K562 (cell line): ENCODE measurements around the gene LMBR1L. TPM values are rescaled to one million over a fixed set of nuclear protein-coding genes. Genes with fewer than 3 reads are reported as not detected.

ENCODE experiments used
- CBFA2T3 ChIP-seq: fragments of 450-650 bp; IDR thresholded peaks from 2 replicates; pipeline ENCODE4 v1.6.1; 2017
- CBX3 ChIP-seq, 2 experiments: IDR thresholded peaks; 1 replicate in 1 of 2; 2 replicates in 1 of 2; pipeline ENCODE4 v1.6.1; 2012; ENCODE audit warnings: inconsistent platforms in 2 of 2, low read length in 2 of 2, borderline replicate concordance in 1 of 2, control low read depth in 1 of 2
- CEBPG ChIP-seq, 3 experiments: fragments of 200-800 bp in 1 of 3; sonication (Bioruptor generic) in 1 of 3; sonication (generic) in 1 of 3; formaldehyde crosslinking in 1 of 3; IDR thresholded peaks in 2 of 3; conservative IDR thresholded peaks in 1 of 3; 2 replicates each; pipeline versions ENCODE4 v1.6.1 to v1.8.0; 2016 to 2022; ENCODE audit warnings: missing compliant biosample characterization in 2 of 3, missing genetic modification characterization in 2 of 3, mild to moderate bottlenecking in 1 of 3, missing genetic modification reagents in 1 of 3
- DMBX1 ChIP-seq: fragments of 250-450 bp; sonication (Bioruptor Pico); IDR thresholded peaks from 2 replicates; pipeline ENCODE4 v1.8.0; 2022; ENCODE audit warnings: inconsistent platforms, mild to moderate bottlenecking, moderate library complexity, borderline replicate concordance
- E2F3 ChIP-seq: fragments of 250-450 bp; sonication (Bioruptor Pico); IDR thresholded peaks from 2 replicates; pipeline ENCODE4 v1.4.0; 2020; ENCODE audit warnings: mild to moderate bottlenecking
- ESRRA ChIP-seq: fragments of 450-650 bp; IDR thresholded peaks from 2 replicates; pipeline ENCODE4 v1.6.1; 2014; ENCODE audit warnings: low read depth, mild to moderate bottlenecking, moderate library complexity, borderline replicate concordance
- ETV6 ChIP-seq, 3 experiments: fragments of 150-350 bp in 1 of 3; sonication (generic) in 1 of 3; formaldehyde crosslinking in 1 of 3; IDR thresholded peaks; 2 replicates each; pipeline versions ENCODE4 v1.6.1 to v1.8.0; 2014 to 2022; ENCODE audit warnings: borderline replicate concordance in 2 of 3, low read depth in 2 of 3, antibody characterized with exemption in 1 of 3, low read length in 1 of 3, mild to moderate bottlenecking in 1 of 3, missing genetic modification reagents in 1 of 3
- FOXA1 ChIP-seq: fragments of 450-650 bp; IDR thresholded peaks from 2 replicates; pipeline ENCODE4 v1.6.1; 2016; ENCODE audit warnings: mild to moderate bottlenecking, borderline replicate concordance
- KDM2B ChIP-seq: fragments of 250-450 bp; sonication (Bioruptor Pico); IDR thresholded peaks from 2 replicates; pipeline ENCODE4 v1.8.0; 2021; ENCODE audit warnings: mild to moderate bottlenecking, moderate library complexity
- NCOA1 ChIP-seq: fragments of 450-650 bp; IDR thresholded peaks from 2 replicates; pipeline ENCODE4 v1.6.1; 2016; ENCODE audit warnings: low read depth
- PHF21A ChIP-seq: fragments of 450-650 bp; IDR thresholded peaks from 2 replicates; pipeline ENCODE4 v1.6.1; 2017; ENCODE audit warnings: low read depth, borderline replicate concordance
- PTBP1 ChIP-seq: fragments of 200-400 bp; formaldehyde crosslinking; IDR thresholded peaks from 2 replicates; pipeline ENCODE4 v1.6.1; 2017; ENCODE audit warnings: low read depth, low read length
- RBFOX2 ChIP-seq: fragments of 200-400 bp; formaldehyde crosslinking; IDR thresholded peaks from 2 replicates; pipeline ENCODE4 v1.6.1; 2017; ENCODE audit warnings: low read depth, mild to moderate bottlenecking, low read length, moderate library complexity
- ZKSCAN1 ChIP-seq: fragments of 150-350 bp; IDR thresholded peaks from 2 replicates; pipeline ENCODE4 v1.6.1; 2016; ENCODE audit warnings: low read depth, low read length
- ZNF165 ChIP-seq: fragments of 250-450 bp; sonication (Bioruptor Pico); IDR thresholded peaks from 2 replicates; pipeline ENCODE4 v1.4.0; 2020; ENCODE audit warnings: borderline replicate concordance
- ZNF239 ChIP-seq: fragments of 250-450 bp; sonication (Bioruptor Pico); IDR thresholded peaks from 2 replicates; pipeline ENCODE4 v1.4.0; 2020; ENCODE audit warnings: mild to moderate bottlenecking
- polyA plus RNA-seq, 8 experiments: library from polyadenylated mRNA; depleted of rRNA in 4 of 8; stranded (reverse) in 5 of 8; unstranded in 3 of 8; fragments of >200 nt; fragmentation: Nextera tagmentation in 2 of 8; fragmentation: Illumina TruSeq in 1 of 8; extraction: Ambion mirVana in 2 of 8; extraction: Trizol in 1 of 8; gene quantifications; 2 replicates each; pipeline versions ENCODE4 v1.2.1 to v1.2.3, GENCODE V29; 2011 to 2014; ENCODE audit warnings: inconsistent platforms in 1 of 8, missing spikeins in 1 of 8
- total RNA-seq, 7 experiments: library from RNA; depleted of rRNA in 6 of 7; stranded (reverse); fragments of >200 nt in 6 of 7; fragmentation: Illumina TruSeq in 2 of 7; extraction: Trizol in 2 of 7; gene quantifications; 2 replicates each; pipeline versions ENCODE4 v1.2.1 to v1.2.3, GENCODE V29; 2011 to 2021; ENCODE audit warnings: low replicate concordance in 1 of 7
- TF ChIP-seq, protein P1 (sequence below): fragments of 250-450 bp; sonication (Bioruptor Pico); IDR thresholded peaks from 2 replicates; pipeline ENCODE4 v1.8.0; 2021; ENCODE audit warnings: mild to moderate bottlenecking, moderate library complexity
- TF ChIP-seq, protein P2 (sequence below), 2 experiments: IDR thresholded peaks; 2 replicates each; pipeline ENCODE4 v1.6.1; 2011; ENCODE audit warnings: borderline replicate concordance in 1 of 2, control low read depth in 1 of 2, low read depth in 1 of 2, low read length in 1 of 2, mild to moderate bottlenecking in 1 of 2, mixed read lengths in 1 of 2, moderate library complexity in 1 of 2; ENCODE audit not compliant: insufficient read depth in 1 of 2, insufficient read length in 1 of 2, poor library complexity in 1 of 2, severe bottlenecking in 1 of 2; ENCODE audit errors: extremely low read depth in 1 of 2
- TF ChIP-seq, protein P3 (sequence below): sonication (generic); formaldehyde crosslinking; IDR thresholded peaks from 2 replicates; pipeline ENCODE4 v1.8.0; 2022; ENCODE audit warnings: missing genetic modification reagents, mild to moderate bottlenecking, moderate library complexity, borderline replicate concordance
- TF ChIP-seq, protein P4 (sequence below): fragments of 200-800 bp; sonication (Bioruptor generic); IDR thresholded peaks from 2 replicates; pipeline ENCODE4 v1.6.1; 2017; ENCODE audit warnings: missing genetic modification characterization, missing compliant biosample characterization
- TF ChIP-seq, protein P5 (sequence below): fragments of 450-650 bp; IDR thresholded peaks from 2 replicates; pipeline ENCODE4 v1.6.1; 2016; ENCODE audit warnings: mild to moderate bottlenecking

Gene LMBR1L
- total and polyA plus RNA-seq, 9 of the 15 experiments (the other 6 are each of a cell fraction or from before 2014, with no cell fraction given) = 2.5 to 57.0 (median 31.1) TPM

DNA sequence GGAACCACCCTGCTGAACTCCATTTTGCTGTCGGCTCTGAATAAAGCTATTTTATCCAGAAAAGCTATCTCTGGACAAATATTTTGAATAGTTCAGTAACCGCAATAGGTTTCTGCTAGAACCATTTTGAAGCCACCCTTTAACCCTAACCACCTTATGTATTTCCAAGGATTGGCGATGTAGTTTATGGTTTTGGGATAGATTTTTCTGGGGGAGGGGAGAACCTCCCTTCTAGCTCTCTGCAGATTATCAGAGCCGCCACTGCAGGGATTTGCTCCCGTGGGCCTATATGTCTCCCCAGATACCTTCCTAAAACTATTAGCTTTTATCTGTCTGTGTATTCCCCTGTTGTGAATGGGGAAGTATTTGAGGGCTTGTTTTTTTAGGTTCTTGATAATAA, 22.4 kb upstream of the LMBR1L start (continued):
- TF ChIP-seq, protein P1, sequence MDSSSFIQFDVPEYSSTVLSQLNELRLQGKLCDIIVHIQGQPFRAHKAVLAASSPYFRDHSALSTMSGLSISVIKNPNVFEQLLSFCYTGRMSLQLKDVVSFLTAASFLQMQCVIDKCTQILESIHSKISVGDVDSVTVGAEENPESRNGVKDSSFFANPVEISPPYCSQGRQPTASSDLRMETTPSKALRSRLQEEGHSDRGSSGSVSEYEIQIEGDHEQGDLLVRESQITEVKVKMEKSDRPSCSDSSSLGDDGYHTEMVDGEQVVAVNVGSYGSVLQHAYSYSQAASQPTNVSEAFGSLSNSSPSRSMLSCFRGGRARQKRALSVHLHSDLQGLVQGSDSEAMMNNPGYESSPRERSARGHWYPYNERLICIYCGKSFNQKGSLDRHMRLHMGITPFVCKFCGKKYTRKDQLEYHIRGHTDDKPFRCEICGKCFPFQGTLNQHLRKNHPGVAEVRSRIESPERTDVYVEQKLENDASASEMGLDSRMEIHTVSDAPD (CRISPR knock-in tag) = no peak
- TF ChIP-seq CEBPG (CRISPR knock-in tag; IDR thresholded peaks at IDR 0.05) = no peak
- no peak for TF ChIP-seq CEBPG (tag; conservative IDR thresholded peaks at IDR 0.05 in 1 of 2, IDR thresholded peaks at IDR 0.05 in 1 of 2)
- TF ChIP-seq ZKSCAN1 = no peak
- no peak for TF ChIP-seq ZNF165 (CRISPR knock-in tag)
- no peak for TF ChIP-seq E2F3 (CRISPR knock-in tag)
- TF ChIP-seq PTBP1 = no peak
- no peak for TF ChIP-seq RBFOX2
- TF ChIP-seq, protein P2, sequence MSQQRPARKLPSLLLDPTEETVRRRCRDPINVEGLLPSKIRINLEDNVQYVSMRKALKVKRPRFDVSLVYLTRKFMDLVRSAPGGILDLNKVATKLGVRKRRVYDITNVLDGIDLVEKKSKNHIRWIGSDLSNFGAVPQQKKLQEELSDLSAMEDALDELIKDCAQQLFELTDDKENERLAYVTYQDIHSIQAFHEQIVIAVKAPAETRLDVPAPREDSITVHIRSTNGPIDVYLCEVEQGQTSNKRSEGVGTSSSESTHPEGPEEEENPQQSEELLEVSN (IDR thresholded peaks at IDR 0.05; ENCODE audit: borderline replicate concordance in 1 of 2, extremely low read depth in 1 of 2, insufficient read depth in 1 of 2, insufficient read length in 1 of 2, low read depth in 1 of 2, low read length in 1 of 2, poor library complexity in 1 of 2, severe bottlenecking in 1 of 2) = no peak
- TF ChIP-seq, protein P3, sequence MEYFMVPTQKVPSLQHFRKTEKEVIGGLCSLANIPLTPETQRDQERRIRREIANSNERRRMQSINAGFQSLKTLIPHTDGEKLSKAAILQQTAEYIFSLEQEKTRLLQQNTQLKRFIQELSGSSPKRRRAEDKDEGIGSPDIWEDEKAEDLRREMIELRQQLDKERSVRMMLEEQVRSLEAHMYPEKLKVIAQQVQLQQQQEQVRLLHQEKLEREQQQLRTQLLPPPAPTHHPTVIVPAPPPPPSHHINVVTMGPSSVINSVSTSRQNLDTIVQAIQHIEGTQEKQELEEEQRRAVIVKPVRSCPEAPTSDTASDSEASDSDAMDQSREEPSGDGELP = no peak
- TF ChIP-seq ZNF239 (CRISPR knock-in tag) = no peak
- no peak for TF ChIP-seq DMBX1 (CRISPR knock-in tag)
- TF ChIP-seq, protein P4, sequence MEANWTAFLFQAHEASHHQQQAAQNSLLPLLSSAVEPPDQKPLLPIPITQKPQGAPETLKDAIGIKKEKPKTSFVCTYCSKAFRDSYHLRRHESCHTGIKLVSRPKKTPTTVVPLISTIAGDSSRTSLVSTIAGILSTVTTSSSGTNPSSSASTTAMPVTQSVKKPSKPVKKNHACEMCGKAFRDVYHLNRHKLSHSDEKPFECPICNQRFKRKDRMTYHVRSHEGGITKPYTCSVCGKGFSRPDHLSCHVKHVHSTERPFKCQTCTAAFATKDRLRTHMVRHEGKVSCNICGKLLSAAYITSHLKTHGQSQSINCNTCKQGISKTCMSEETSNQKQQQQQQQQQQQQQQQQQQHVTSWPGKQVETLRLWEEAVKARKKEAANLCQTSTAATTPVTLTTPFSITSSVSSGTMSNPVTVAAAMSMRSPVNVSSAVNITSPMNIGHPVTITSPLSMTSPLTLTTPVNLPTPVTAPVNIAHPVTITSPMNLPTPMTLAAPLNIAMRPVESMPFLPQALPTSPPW (CRISPR knock-in tag) = no peak
- TF ChIP-seq KDM2B (CRISPR knock-in tag) = no peak
- no peak for TF ChIP-seq CBX3 (IDR thresholded peaks at IDR 0.05; ENCODE audit: borderline replicate concordance in 1 of 2, low read length in 2 of 2)
- TF ChIP-seq, protein P5, sequence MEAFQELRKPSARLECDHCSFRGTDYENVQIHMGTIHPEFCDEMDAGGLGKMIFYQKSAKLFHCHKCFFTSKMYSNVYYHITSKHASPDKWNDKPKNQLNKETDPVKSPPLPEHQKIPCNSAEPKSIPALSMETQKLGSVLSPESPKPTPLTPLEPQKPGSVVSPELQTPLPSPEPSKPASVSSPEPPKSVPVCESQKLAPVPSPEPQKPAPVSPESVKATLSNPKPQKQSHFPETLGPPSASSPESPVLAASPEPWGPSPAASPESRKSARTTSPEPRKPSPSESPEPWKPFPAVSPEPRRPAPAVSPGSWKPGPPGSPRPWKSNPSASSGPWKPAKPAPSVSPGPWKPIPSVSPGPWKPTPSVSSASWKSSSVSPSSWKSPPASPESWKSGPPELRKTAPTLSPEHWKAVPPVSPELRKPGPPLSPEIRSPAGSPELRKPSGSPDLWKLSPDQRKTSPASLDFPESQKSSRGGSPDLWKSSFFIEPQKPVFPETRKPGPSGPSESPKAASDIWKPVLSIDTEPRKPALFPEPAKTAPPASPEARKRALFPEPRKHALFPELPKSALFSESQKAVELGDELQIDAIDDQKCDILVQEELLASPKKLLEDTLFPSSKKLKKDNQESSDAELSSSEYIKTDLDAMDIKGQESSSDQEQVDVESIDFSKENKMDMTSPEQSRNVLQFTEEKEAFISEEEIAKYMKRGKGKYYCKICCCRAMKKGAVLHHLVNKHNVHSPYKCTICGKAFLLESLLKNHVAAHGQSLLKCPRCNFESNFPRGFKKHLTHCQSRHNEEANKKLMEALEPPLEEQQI = no peak
- TF ChIP-seq CBFA2T3 = peak; percentile 49
- TF ChIP-seq ETV6 (IDR thresholded peaks at IDR 0.05; ENCODE audit: borderline replicate concordance in 1 of 2, low read depth in 2 of 2, low read length in 1 of 2) = no peak
- TF ChIP-seq ETV6 (CRISPR knock-in tag; IDR thresholded peaks at IDR 0.05; ENCODE audit: borderline replicate concordance) = no peak
- no peak; the same call in 1 of the 2 replicates for TF ChIP-seq ESRRA
- no peak for TF ChIP-seq NCOA1
- TF ChIP-seq PHF21A = peak; percentile 41; the same call in 1 of the 2 replicates
- TF ChIP-seq FOXA1 = no peak
